H1 (cell line): ENCODE data around the gene SMAD7. TPM values are rescaled to one million over a fixed set of nuclear protein-coding genes. Genes with fewer than 3 reads are reported as not detected.

Source experiments
- ASH2L ChIP-seq: fragments of 200-600, 300-600 bp; sonication (generic); IDR thresholded peaks from one replicate; pipeline ENCODE4 v1.7.1; 2017; ENCODE audit warnings: low read length
- CBX8 ChIP-seq: fragments of 300-800, 300-1000 bp; sonication (generic); IDR thresholded peaks from 2 replicates; pipeline ENCODE4 v1.7.1; 2016; ENCODE audit warnings: low read depth, low read length, borderline replicate concordance
- KDM1A ChIP-seq: fragments of 200-600, 300-600 bp; sonication (generic); IDR thresholded peaks from 2 replicates; pipeline ENCODE4 v1.7.1; 2016; ENCODE audit warnings: mild to moderate bottlenecking, low read length, borderline replicate concordance
- KDM4A ChIP-seq: IDR thresholded peaks from one replicate; pipeline ENCODE4 v1.7.1; 2012; ENCODE audit warnings: low read depth, mild to moderate bottlenecking, moderate library complexity, low read length, inconsistent platforms; ENCODE audit not compliant: severe bottlenecking
- RNF2 ChIP-seq: fragments of 200-900, 300-1000 bp; sonication (generic); IDR thresholded peaks from 2 replicates; pipeline ENCODE4 v1.7.1; 2016; ENCODE audit warnings: borderline replicate concordance, low read depth, mild to moderate bottlenecking, antibody characterized with exemption, low read length; ENCODE audit not compliant: poor library complexity, severe bottlenecking; ENCODE audit errors: missing control alignments
- polyA plus RNA-seq, 7 experiments: library from polyadenylated mRNA; depleted of rRNA in 3 of 7; stranded (reverse) in 5 of 7; unstranded in 2 of 7; fragments of >200 nt in 5 of 7; fragments of 200-250 nt in 2 of 7; gene quantifications; 1 replicate in 5 of 7; 2 replicates in 1 of 7; 4 replicates in 1 of 7; pipeline versions ENCODE4 v1.2.1 to v1.2.3, GENCODE V29; 2011 to 2013; ENCODE audit warnings: missing spikeins in 2 of 7, mixed read lengths in 2 of 7
- total RNA-seq: library from RNA; stranded (reverse); fragmentation: NEBNext Ultra II Directional; extraction: Animal tissue kit (Norgen Biotek cat#: 25700); gene quantifications from 2 replicates; pipeline ENCODE4 v1.2.1, GENCODE V29; 2021

Gene SMAD7
- total and polyA plus RNA-seq, 2 of the 8 experiments (the other 6 are each of a cell fraction or from before 2014, with no cell fraction given): 6.5 to 15.5 TPM

GRCh38 chr18:48887294-48887904 lies 63.4 kb downstream of the SMAD7 start (continued):
- no peak for TF ChIP-seq RNF2
- TF ChIP-seq CBX8: no peak
- TF ChIP-seq KDM1A: no peak
- no peak for TF ChIP-seq ASH2L
- TF ChIP-seq KDM4A: no peak
